C1 segment of cervical spinal cord (tissue), 14 donors: ENCODE data around the gene AQP9.
"Not testable (repeated sequence)": the region's sequence is repeated elsewhere in the genome, so short reads cannot be mapped to it uniquely, and the experiment has no call there.

Experiments
- DNase-seq, 14 donors: peaks; one replicate each; lab custom pipeline; 2025; lab: John Stamatoyannopoulos, UW

Gene AQP9

GRCh38 chr15:58138106-58138505, at the start of gene AQP9:
Gene AQP9 (plus strand): TSS chr15:58138381. CDS start chr15:58138566, 185 bp downstream.
- no peak for DNase-seq

DNA sequence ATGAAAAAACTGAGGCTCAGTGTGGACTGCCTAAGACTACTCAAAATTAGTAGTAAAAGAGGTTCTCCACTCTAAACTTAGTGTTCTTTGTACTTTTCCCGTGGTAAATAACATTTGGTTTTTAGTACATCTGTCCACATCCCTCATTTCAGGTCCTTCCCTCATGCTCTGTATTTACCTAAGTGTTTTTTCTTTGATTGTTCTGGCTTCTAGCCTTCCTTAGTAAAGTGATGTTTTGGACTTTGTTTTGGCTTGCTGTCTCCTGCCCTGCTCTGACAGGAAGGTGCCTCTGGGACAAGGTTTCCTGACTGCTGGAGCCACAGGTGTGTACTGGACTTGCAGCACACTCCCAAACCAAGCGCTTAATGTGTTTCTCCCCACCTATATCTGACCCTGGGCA, 42.8 kb upstream of the AQP9 start:
- no peak for DNase-seq

- no peak for DNase-seq
Measured at GRCh38 chr15:58096529-58097084, 41.6 kb upstream of the AQP9 start.

GRCh38 chr15:58103482-58103881, 34.7 kb upstream of the AQP9 start:
- no peak for DNase-seq

- DNase-seq: no peak
Measured at GRCh38 chr15:58108117-58108516, 30.1 kb upstream of the AQP9 start.

- no peak for DNase-seq
Measured at GRCh38 chr15:58109419-58109818, 28.8 kb upstream of the AQP9 start.

GRCh38 chr15:58110999-58111717, 27.0 kb upstream of the AQP9 start:
- no peak for DNase-seq

DNA sequence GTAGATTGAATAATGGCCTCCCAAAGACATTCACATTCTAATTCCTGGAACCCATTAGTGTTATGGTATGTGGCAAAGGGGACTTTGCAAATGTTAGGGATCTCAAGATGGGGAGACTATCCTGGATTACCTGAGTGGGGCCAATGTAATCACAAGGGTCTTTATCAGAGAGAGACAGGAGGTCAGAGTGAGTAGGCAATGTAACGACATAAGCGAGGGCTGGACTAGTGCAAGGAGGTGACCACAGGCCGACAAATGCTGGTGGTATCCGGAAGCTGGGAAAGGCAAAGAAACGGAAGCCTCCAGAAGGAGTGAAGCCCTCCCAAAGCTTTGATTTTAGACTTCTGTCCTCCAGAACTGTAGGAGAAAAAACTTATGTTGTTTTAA, 26.5 kb upstream of the AQP9 start:
- no peak for DNase-seq

GRCh38 chr15:58113358-58113757, 24.8 kb upstream of the AQP9 start:
- DNase-seq: not testable (repeated sequence)

- no peak for DNase-seq
Measured at GRCh38 chr15:58114388-58114787, 23.8 kb upstream of the AQP9 start.

- DNase-seq: no peak
Measured at GRCh38 chr15:58114812-58115211, 23.4 kb upstream of the AQP9 start.

- no peak for DNase-seq
Measured at GRCh38 chr15:58115692-58116091, 22.5 kb upstream of the AQP9 start.

DNA sequence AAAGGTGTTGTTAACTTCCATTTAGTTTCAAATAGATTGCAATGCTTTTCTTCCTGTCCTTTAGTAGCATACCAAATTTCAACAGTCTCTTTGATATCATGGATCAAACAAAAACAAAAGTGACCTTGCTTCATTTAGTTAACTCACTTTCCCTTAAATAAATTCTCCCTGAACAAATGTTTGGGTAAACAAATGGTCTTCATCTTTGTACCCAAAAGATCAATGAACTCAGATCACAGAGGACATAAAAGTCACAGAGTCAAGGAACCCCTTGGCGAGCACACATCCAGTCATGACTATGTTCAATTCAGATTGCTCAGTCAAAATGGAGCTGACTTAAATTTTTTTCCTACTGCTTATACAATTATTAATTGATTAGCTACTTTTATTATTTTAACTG, 20.6 kb upstream of the AQP9 start:
- DNase-seq: no peak

- DNase-seq: no peak
Measured at GRCh38 chr15:58118272-58118671, 19.9 kb upstream of the AQP9 start.

- no peak for DNase-seq
Measured at GRCh38 chr15:58119016-58119415, 19.2 kb upstream of the AQP9 start.

DNA sequence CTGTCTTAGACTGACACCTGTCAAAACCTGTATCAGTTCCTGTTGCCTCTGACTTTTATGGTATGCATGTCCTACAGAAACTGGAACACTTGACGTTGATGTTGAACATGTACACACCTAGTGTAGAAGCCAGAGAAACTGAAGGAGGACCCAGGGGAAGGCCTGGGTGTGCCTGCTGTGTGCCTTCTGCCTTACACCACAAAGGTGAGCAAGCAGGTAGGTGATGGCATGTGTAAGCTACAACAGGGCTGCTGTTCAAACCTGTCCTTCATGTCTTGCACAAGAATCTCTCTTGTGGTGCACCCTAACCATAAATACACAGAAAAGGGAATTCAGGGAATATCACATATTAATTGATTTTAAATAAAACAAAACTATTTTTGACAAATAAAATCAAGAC, 13.6 kb upstream of the AQP9 start:
- no peak for DNase-seq

DNA sequence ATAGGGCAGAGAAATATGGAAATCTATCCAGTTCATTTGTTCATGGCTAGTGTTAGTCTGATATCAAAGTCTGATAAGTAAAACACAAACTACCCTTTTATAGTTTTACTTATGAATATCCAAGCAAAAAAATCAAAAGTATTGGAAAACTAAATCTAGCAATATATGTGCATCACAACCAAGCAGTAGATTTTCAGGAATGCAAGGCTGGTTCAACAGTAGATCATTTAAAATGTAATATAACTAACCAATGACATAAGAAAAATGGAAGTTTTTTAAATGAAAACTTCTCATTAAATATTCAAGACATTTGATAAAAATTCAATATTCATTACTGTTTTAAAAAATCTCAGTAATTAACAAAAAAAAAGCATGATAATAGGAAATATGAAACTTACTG, 12.8 kb upstream of the AQP9 start:
- DNase-seq: no peak

DNA sequence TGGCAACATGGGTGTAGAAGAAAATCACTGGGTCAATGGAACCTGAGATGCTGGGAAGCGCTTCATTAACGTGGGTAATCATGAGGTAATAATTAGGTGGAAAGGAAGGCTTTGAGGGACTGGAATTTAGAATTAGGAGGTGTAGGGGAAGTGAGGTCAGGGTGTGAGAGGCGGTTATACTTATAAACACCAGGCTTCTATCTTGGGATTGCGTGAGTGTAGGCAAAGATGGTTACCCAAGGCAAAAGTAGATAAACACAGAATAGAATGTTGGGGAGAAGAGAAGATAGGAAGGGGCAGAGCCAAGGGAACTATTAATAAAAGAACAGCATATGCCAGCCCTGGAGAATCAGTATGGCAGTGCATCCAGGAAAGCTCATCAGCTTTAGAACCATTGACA, 3.3 kb upstream of the AQP9 start:
- DNase-seq: no peak

GRCh38 chr15:58135511-58136174, 2.5 kb upstream of the AQP9 start:
- DNase-seq: no peak

GRCh38 chr15:58136731-58137130, 1.4 kb upstream of the AQP9 start:
- DNase-seq: no peak

- DNase-seq: no peak
Measured at GRCh38 chr15:58137686-58138085, 495 bp upstream of the AQP9 start.

- no peak for DNase-seq
Measured at GRCh38 chr15:58139276-58139988, 1.3 kb downstream of the AQP9 start.
